ENCODE results near the gene CCL15. TPM values are rescaled to one million over a fixed set of nuclear protein-coding genes. Genes with fewer than 3 reads are reported as not detected.

Gene CCL15
- total RNA-seq, result 10 to 100 TPM in 3 of 4 donors, 1 to 10 TPM in 1; 4.1 to 63.9 (median 27.0) TPM

- H3K4me1 ChIP-seq, result peaks cover 0 to 16% (median 0%) of the 10 kb centered on the region in 4 donors
- H3K4me3 ChIP-seq, result peak within 1 kb of the TSS in 3 of 4 donors; percentile 22 to 58 (median 55)
- peak within 1 kb of the TSS in 3 of 4 donors; percentile 63 to 96 (median 87) for H3K27ac ChIP-seq
- H3K27me3 ChIP-seq, result no peaks in the 10 kb centered on the region
- TF ChIP-seq CTCF (IDR thresholded peaks at IDR 0.05) (peak in 1 of 6 experiments; percentile 15), POLR2A (IDR thresholded peaks at IDR 0.05) (peak; percentile 87 to 93)
- DNase-seq, result peak in 2 of 3 donors; percentile 66 to 67
- H3K36me3 ChIP-seq, result peaks cover 0 to 9% (median 0%) of the 10 kb centered on the region in 3 donors
- no peaks in the 10 kb centered on the region for H3K9me3 ChIP-seq
Observed at GRCh38 chr17:36001110-36001771, at the start of gene CCL15. TSS of gene CCL15 (minus strand) at chr17:36001553. CDS start at chr17:36001492, 61 bp downstream.

GRCh38 chr17:36049643-36050042 lies 48.3 kb upstream of the CCL15 start:
- H3K27ac ChIP-seq, result no peak overlapping the region
- no peak for TF ChIP-seq CTCF (IDR thresholded peaks at IDR 0.05)
- TF ChIP-seq POLR2A (IDR thresholded peaks at IDR 0.05), result no peak
- no peaks in the 10 kb centered on the region for H3K27me3 ChIP-seq
- no peak overlapping the region for H3K4me3 ChIP-seq
- no peaks in the 10 kb centered on the region for H3K4me1 ChIP-seq
- DNase-seq, result no peak
- H3K36me3 ChIP-seq, result no peaks in the 10 kb centered on the region
- H3K9me3 ChIP-seq, result peaks cover 0 to 17% (median 0%) of the 10 kb centered on the region in 4 donors

GRCh38 chr17:36048066-36048465 lies 46.7 kb upstream of the CCL15 start:
- H3K9me3 ChIP-seq, result peaks cover 0 to 17% (median 0%) of the 10 kb centered on the region in 4 donors
- DNase-seq, result no peak

GRCh38 chr17:36036235-36036634 lies 34.9 kb upstream of the CCL15 start:
- H3K9me3 ChIP-seq, result no peaks in the 10 kb centered on the region
- no peaks in the 10 kb centered on the region for H3K27me3 ChIP-seq
- TF ChIP-seq POLR2A (IDR thresholded peaks at IDR 0.05) (no peak), CTCF (IDR thresholded peaks at IDR 0.05) (no peak)
- no peak overlapping the region for H3K4me3 ChIP-seq
- peaks cover 0 to 3% (median 0%) of the 10 kb centered on the region in 4 donors for H3K4me1 ChIP-seq
- no peak overlapping the region for H3K27ac ChIP-seq
- H3K36me3 ChIP-seq, result no peaks in the 10 kb centered on the region
- DNase-seq, result no peak

More at GRCh38 chr17:36048066-36048465, 46.7 kb upstream of the CCL15 start:
- Histone ChIP-seq H3K27me3 (no peaks in the 10 kb centered on the region), H3K36me3 (no peaks in the 10 kb centered on the region), H3K4me3 (no peak overlapping the region), H3K27ac (no peak overlapping the region), H3K4me1 (no peaks in the 10 kb centered on the region)
- TF ChIP-seq CTCF (IDR thresholded peaks at IDR 0.05) (no peak), POLR2A (IDR thresholded peaks at IDR 0.05) (no peak)

GRCh38 chr17:36034127-36034526 lies 32.8 kb upstream of the CCL15 start:
- Histone ChIP-seq H3K4me3 (no peak overlapping the region), H3K4me1 (peaks cover 0 to 5% (median 1%) of the 10 kb centered on the region in 4 donors), H3K27ac (no peak overlapping the region), H3K27me3 (no peaks in the 10 kb centered on the region), H3K36me3 (no peaks in the 10 kb centered on the region), H3K9me3 (no peaks in the 10 kb centered on the region)
- DNase-seq, result no peak
- TF ChIP-seq CTCF (IDR thresholded peaks at IDR 0.05) (no peak), POLR2A (IDR thresholded peaks at IDR 0.05) (no peak)

Data from Peyer's patch (tissue), 4 donors.